SK-N-SH (cell line): Measurements from ENCODE around the gene POLA2. TPM values are rescaled to one million over a fixed set of nuclear protein-coding genes. Genes with fewer than 3 reads are reported as not detected.

Experiments
- CTCF ChIA-PET: fragments of 300-600, 350-600 bp; formaldehyde crosslinking; extraction: SDS; loops from one replicate; lab custom pipeline; 2021; lab: Yijun Ruan, JAX
- POLR2A ChIA-PET: fragments of 350-600 bp; sonication (Branson Sonifier 250); formaldehyde crosslinking; extraction: SDS; loops from one replicate; lab custom pipeline; 2020; ENCODE audit warnings: antibody characterized with exemption, inconsistent platforms; lab: Yijun Ruan, JAX
- DNase-seq: peaks from one replicate; pipeline ENCODE4 v3.0.0; 2012
- H2AFZ ChIP-seq: fragments of 200-600 bp; sonication (generic); 2 replicates; pipeline ENCODE4 v1.8.1; 2016; ENCODE audit warnings: antibody characterized with exemption, mild to moderate bottlenecking, low read depth
- H3F3A ChIP-seq: fragments of 200-600 bp; sonication (generic); replicated peaks from 2 replicates; pipeline ENCODE3; 2016; ENCODE audit warnings: antibody characterized with exemption, mild to moderate bottlenecking; ENCODE audit not compliant: insufficient read depth
- H3K27ac ChIP-seq, 2 experiments: fragments of 200-500 bp in 1 of 2; fragments of 200-600 bp in 1 of 2; sonication (Bioruptor generic) in 1 of 2; sonication (generic), shearing (Covaris generic) in 1 of 2; 2 replicates each; pipeline versions ENCODE4 v1.5.1 to v1.6.1; 2014 to 2016; ENCODE audit warnings: low read depth in 2 of 2, inconsistent platforms in 1 of 2, low read length in 1 of 2, mild to moderate bottlenecking in 1 of 2, mixed read lengths in 1 of 2
- H3K27me3 ChIP-seq: fragments of 200-600 bp; sonication (generic), shearing (Covaris generic); 2 replicates; pipeline ENCODE4 v1.6.1; 2016; ENCODE audit warnings: mixed run types; ENCODE audit not compliant: insufficient read depth
- H3K36me3 ChIP-seq, 2 experiments: fragments of 200-500 bp in 1 of 2; fragments of 200-600 bp in 1 of 2; sonication (Bioruptor generic) in 1 of 2; sonication (generic) in 1 of 2; replicated peaks in 1 of 2; 2 replicates each; pipeline versions ENCODE3 to v1.5.1; 2014 to 2016; ENCODE audit warnings: low read length in 1 of 2, mild to moderate bottlenecking in 1 of 2; ENCODE audit not compliant: insufficient read depth in 2 of 2, control insufficient read depth in 1 of 2
- H3K4me1 ChIP-seq, 2 experiments: fragments of 200-500 bp in 1 of 2; fragments of 200-600 bp in 1 of 2; sonication (Bioruptor generic) in 1 of 2; sonication (generic), shearing (Covaris generic) in 1 of 2; 2 replicates each; pipeline versions ENCODE4 v1.5.1 to v1.6.1; 2014 to 2016; ENCODE audit warnings: low read depth in 1 of 2, low read length in 1 of 2, mixed run types in 1 of 2; ENCODE audit not compliant: insufficient read depth in 2 of 2, control insufficient read depth in 1 of 2
- H3K4me2 ChIP-seq: fragments of 200-600 bp; sonication (generic), shearing (Covaris generic); 2 replicates; pipeline ENCODE4 v1.6.1; 2017; ENCODE audit warnings: mixed run types
- H3K4me3 ChIP-seq, 2 experiments: fragments of 200-500 bp in 1 of 2; fragments of 200-600 bp in 1 of 2; sonication (Bioruptor generic) in 1 of 2; sonication (generic), shearing (Covaris generic) in 1 of 2; 2 replicates each; pipeline versions ENCODE4 v1.5.1 to v1.8.1; 2014 to 2016; ENCODE audit warnings: low read depth in 2 of 2, inconsistent platforms in 1 of 2, low read length in 1 of 2, mild to moderate bottlenecking in 1 of 2, mixed read lengths in 1 of 2, moderate library complexity in 1 of 2
- H3K79me2 ChIP-seq: fragments of 200-600 bp; sonication (generic); 2 replicates; pipeline ENCODE4 v1.8.1; 2017; ENCODE audit warnings: mild to moderate bottlenecking; ENCODE audit not compliant: insufficient read depth
- H3K9ac ChIP-seq: fragments of 200-600 bp; sonication (generic); 2 replicates; pipeline ENCODE4 v1.6.1; 2017; ENCODE audit warnings: mixed run types
- H3K9me2 ChIP-seq: fragments of 200-600 bp; sonication (generic); 2 replicates; pipeline ENCODE4 v1.6.1; 2017; ENCODE audit warnings: mixed run types
- H3K9me3 ChIP-seq: fragments of 200-600 bp; sonication (generic); 2 replicates; pipeline ENCODE4 v1.6.1; 2017; ENCODE audit warnings: mixed run types, mild to moderate bottlenecking, moderate library complexity
- H4K20me1 ChIP-seq: fragments of 200-600 bp; sonication (generic); 2 replicates; pipeline ENCODE4 v1.6.1; 2017; ENCODE audit warnings: mild to moderate bottlenecking, mixed run types; ENCODE audit not compliant: insufficient read depth
- ELF1 ChIP-seq: IDR thresholded peaks from 2 replicates; pipeline ENCODE4 v1.4.0; 2012
- JUND ChIP-seq: IDR thresholded peaks from 2 replicates; pipeline ENCODE4 v1.4.0; 2012
- MEF2A ChIP-seq: IDR thresholded peaks from 2 replicates; pipeline ENCODE4 v1.4.0; 2012; ENCODE audit warnings: low read depth, borderline replicate concordance
- POLR2AphosphoS5 ChIP-seq: IDR thresholded peaks from 2 replicates; pipeline ENCODE4 v1.6.1; 2012; ENCODE audit warnings: low read depth, low read length
- RAD21 ChIP-seq: IDR thresholded peaks from 2 replicates; pipeline ENCODE4 v1.6.1; 2012; ENCODE audit warnings: mild to moderate bottlenecking, low read length
- RFX5 ChIP-seq: IDR thresholded peaks from 2 replicates; pipeline ENCODE4 v1.6.1; 2012; ENCODE audit warnings: mild to moderate bottlenecking, improper control_type of control experiment, low read length
- RXRA ChIP-seq: IDR thresholded peaks from 2 replicates; pipeline ENCODE4 v1.4.0; 2012; ENCODE audit warnings: low read depth, mild to moderate bottlenecking, borderline replicate concordance
- SIN3A ChIP-seq: IDR thresholded peaks from 2 replicates; pipeline ENCODE4 v1.6.1; 2012; ENCODE audit warnings: low read depth, mild to moderate bottlenecking, low read length, moderate library complexity, borderline replicate concordance
- SMC3 ChIP-seq: IDR thresholded peaks from 2 replicates; pipeline ENCODE4 v1.6.1; 2012; ENCODE audit warnings: low read depth, low read length, improper control_type of control experiment
- TAF1 ChIP-seq: IDR thresholded peaks from 2 replicates; pipeline ENCODE4 v1.6.1; 2012; ENCODE audit warnings: low read depth, mild to moderate bottlenecking, low read length, moderate library complexity, borderline replicate concordance
- YY1 ChIP-seq: IDR thresholded peaks from 2 replicates; pipeline ENCODE4 v1.4.0; 2012; ENCODE audit warnings: low read depth, mild to moderate bottlenecking
- WGBS: methylation state at CpG from one replicate; pipeline ENCODE4 v1.1.6; 2017; ENCODE audit warnings: low lambda C conversion rate; 5-methylcytosine and 5-hydroxymethylcytosine counted together
- polyA plus RNA-seq, 3 experiments: library from polyadenylated mRNA; depleted of rRNA; stranded (reverse); fragments of >200 nt; gene quantifications; 2 replicates each; pipeline ENCODE4 v1.2.3, GENCODE V29; 2012
- TF ChIP-seq, protein P1 (sequence below): fragments of 200-600 bp; sonication (generic); IDR thresholded peaks from 2 replicates; pipeline ENCODE4 v1.6.1; 2017; ENCODE audit warnings: antibody characterized with exemption, mild to moderate bottlenecking, moderate library complexity
- TF ChIP-seq, protein P2 (sequence below): IDR thresholded peaks from 2 replicates; pipeline ENCODE4 v1.6.1; 2012; ENCODE audit warnings: mild to moderate bottlenecking, low read depth, low read length, moderate library complexity
- TF ChIP-seq, protein P3 (sequence below): IDR thresholded peaks from 2 replicates; pipeline ENCODE4; 2012

POLA2 gene
- polyA plus RNA-seq, 1 of the 3 experiments (the other 2 are of a cell fraction) = 18.4 TPM

DNA sequence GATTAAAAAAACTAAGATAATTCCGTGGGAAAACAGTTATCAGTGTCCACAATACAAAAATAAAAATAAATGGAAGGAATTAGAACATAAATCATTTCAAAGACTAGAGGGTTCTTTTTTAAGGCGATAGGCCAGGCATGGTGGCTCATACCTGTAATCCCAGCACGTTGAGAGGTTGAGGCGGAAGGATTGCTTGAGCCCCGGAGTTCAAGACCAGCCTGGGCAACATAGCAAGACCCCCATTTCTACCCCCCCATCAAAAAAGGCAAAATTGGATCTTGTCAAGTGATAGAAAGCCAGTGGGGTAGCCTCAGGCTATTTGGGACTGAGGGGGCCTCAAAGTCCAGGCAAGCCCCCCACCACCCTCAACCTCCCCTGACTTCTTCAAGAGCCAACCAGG, 20.6 kb upstream of the POLA2 start:
- no peak for DNase-seq
- Histone ChIP-seq H3K9me2 (no peaks in the 10 kb centered on the region), H3K4me3 (no peak overlapping the region), H3K4me1 (no peaks in the 10 kb centered on the region)
- CTCF ChIA-PET = interaction anchor here (0.9 kb wide), 1 partner anchor 75 kb away, joined by 3 read pairs; no protein-coding TSS in a partner anchor
- TF ChIP-seq, protein P1, sequence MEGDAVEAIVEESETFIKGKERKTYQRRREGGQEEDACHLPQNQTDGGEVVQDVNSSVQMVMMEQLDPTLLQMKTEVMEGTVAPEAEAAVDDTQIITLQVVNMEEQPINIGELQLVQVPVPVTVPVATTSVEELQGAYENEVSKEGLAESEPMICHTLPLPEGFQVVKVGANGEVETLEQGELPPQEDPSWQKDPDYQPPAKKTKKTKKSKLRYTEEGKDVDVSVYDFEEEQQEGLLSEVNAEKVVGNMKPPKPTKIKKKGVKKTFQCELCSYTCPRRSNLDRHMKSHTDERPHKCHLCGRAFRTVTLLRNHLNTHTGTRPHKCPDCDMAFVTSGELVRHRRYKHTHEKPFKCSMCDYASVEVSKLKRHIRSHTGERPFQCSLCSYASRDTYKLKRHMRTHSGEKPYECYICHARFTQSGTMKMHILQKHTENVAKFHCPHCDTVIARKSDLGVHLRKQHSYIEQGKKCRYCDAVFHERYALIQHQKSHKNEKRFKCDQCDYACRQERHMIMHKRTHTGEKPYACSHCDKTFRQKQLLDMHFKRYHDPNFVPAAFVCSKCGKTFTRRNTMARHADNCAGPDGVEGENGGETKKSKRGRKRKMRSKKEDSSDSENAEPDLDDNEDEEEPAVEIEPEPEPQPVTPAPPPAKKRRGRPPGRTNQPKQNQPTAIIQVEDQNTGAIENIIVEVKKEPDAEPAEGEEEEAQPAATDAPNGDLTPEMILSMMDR = no peak
- TF ChIP-seq TAF1 (no peak), SMC3 (no peak), MEF2A (no peak), RXRA (no peak)
- TF ChIP-seq, all 33 proteins: peak for 0
- Histone ChIP-seq H4K20me1 (no peaks in the 10 kb centered on the region), H3K27me3 (no peaks in the 10 kb centered on the region), H3K9ac (no peak overlapping the region), H3K79me2 (no peaks in the 10 kb centered on the region), H3K4me2 (no peak overlapping the region), H2AFZ (no peak overlapping the region), H3K36me3 (no peaks in the 10 kb centered on the region), H3K9me3 (no peaks in the 10 kb centered on the region), H3K27ac (no peak overlapping the region), H3F3A (no peaks in the 10 kb centered on the region)
- POLR2A ChIA-PET = no interaction called here
- WGBS = 63% methylated on average over 5 of the region's 5 CpGs

DNA sequence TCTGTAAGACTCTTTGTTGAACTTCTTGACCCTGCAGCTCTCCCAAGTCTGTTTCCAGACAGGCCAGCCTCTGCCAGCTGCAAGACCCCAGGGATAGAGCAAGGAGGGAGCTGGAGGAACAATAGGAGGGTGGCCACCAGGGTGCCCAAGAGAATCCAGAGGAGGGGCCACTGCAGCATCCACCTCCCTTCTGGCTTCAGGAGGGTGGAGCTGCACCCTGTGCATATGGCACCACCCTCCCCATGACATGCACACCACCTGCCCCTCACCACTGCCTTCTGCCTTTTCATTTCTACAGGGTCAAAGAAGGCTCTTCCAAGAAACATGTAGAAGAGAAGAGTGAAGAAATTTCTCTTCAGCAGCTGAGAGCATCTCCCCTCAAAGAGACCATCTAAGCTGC, 20.1 kb upstream of the POLA2 start:
- H3F3A ChIP-seq = no peaks in the 10 kb centered on the region
- no peaks in the 10 kb centered on the region for H4K20me1 ChIP-seq
- H3K4me3 ChIP-seq = no peak overlapping the region
- no peak overlapping the region for H3K9ac ChIP-seq
- H3K79me2 ChIP-seq = no peaks in the 10 kb centered on the region
- no peak for TF ChIP-seq POLR2AphosphoS5
- H3K9me2 ChIP-seq = no peaks in the 10 kb centered on the region
- no peak overlapping the region for H3K27ac ChIP-seq
- H3K4me2 ChIP-seq = no peak overlapping the region
- ChIA-PET POLR2A (interaction anchor here (0.6 kb wide), 1 partner anchor 108 kb away, joined by 4 read pairs; no protein-coding TSS in a partner anchor), CTCF (interaction anchor here (0.6 to 4.1 kb wide), 3 partner anchors 12 to 74 kb away, joined by 3 to 21 read pairs (median 4); no protein-coding TSS in a partner anchor)
- H2AFZ ChIP-seq = no peak overlapping the region
- no peaks in the 10 kb centered on the region for H3K36me3 ChIP-seq
- DNase-seq = no peak
- no peaks in the 10 kb centered on the region for H3K4me1 ChIP-seq
- no peaks in the 10 kb centered on the region for H3K27me3 ChIP-seq
- no peaks in the 10 kb centered on the region for H3K9me3 ChIP-seq

DNA sequence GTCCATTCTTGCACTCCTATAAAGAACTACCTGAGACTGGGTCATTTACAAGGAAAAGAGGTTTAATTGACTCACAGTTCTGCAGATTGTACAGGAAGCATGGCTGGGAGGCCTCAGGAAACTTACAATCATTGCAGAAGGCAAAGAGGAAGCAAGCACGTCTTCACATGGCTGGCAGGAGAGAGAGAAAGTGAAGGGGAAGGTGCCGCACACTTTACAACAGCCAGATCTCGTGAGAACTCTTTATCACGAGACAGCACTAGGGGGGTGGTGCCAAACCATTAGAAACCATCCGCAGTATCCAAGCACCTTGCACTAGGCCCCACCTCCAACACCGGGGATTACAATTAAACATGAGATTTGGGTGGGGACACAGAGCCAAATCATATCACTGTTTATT, 19.4 kb upstream of the POLA2 start:
- ChIA-PET CTCF (interaction anchor here (0.6 to 4.1 kb wide), 3 partner anchors 12 to 74 kb away, joined by 4 to 21 read pairs (median 4); no protein-coding TSS in a partner anchor), POLR2A (no interaction called here)
- no peaks in the 10 kb centered on the region for H3F3A ChIP-seq
- H3K9me2 ChIP-seq = no peaks in the 10 kb centered on the region
- H3K27me3 ChIP-seq = no peaks in the 10 kb centered on the region
- no peak overlapping the region for H3K9ac ChIP-seq
- no peak overlapping the region for H3K4me2 ChIP-seq
- no peaks in the 10 kb centered on the region for H3K9me3 ChIP-seq
- no peaks in the 10 kb centered on the region for H3K36me3 ChIP-seq
- no peak overlapping the region for H2AFZ ChIP-seq
- no peak overlapping the region for H3K4me3 ChIP-seq
- no peaks in the 10 kb centered on the region for H3K79me2 ChIP-seq
- 64% methylated on average over 6 of the region's 6 CpGs for whole genome bisulfite sequencing
- no peak overlapping the region for H3K27ac ChIP-seq
- no peaks in the 10 kb centered on the region for H4K20me1 ChIP-seq
- no peak for DNase-seq
- H3K4me1 ChIP-seq = no peaks in the 10 kb centered on the region
- TF ChIP-seq, protein P1 = no peak
- TF ChIP-seq SIN3A = no peak
- no peak for TF ChIP-seq RXRA
- TF ChIP-seq POLR2AphosphoS5 = no peak
- no peak for TF ChIP-seq RAD21
- TF ChIP-seq, protein P2, sequence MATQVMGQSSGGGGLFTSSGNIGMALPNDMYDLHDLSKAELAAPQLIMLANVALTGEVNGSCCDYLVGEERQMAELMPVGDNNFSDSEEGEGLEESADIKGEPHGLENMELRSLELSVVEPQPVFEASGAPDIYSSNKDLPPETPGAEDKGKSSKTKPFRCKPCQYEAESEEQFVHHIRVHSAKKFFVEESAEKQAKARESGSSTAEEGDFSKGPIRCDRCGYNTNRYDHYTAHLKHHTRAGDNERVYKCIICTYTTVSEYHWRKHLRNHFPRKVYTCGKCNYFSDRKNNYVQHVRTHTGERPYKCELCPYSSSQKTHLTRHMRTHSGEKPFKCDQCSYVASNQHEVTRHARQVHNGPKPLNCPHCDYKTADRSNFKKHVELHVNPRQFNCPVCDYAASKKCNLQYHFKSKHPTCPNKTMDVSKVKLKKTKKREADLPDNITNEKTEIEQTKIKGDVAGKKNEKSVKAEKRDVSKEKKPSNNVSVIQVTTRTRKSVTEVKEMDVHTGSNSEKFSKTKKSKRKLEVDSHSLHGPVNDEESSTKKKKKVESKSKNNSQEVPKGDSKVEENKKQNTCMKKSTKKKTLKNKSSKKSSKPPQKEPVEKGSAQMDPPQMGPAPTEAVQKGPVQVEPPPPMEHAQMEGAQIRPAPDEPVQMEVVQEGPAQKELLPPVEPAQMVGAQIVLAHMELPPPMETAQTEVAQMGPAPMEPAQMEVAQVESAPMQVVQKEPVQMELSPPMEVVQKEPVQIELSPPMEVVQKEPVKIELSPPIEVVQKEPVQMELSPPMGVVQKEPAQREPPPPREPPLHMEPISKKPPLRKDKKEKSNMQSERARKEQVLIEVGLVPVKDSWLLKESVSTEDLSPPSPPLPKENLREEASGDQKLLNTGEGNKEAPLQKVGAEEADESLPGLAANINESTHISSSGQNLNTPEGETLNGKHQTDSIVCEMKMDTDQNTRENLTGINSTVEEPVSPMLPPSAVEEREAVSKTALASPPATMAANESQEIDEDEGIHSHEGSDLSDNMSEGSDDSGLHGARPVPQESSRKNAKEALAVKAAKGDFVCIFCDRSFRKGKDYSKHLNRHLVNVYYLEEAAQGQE = no peak
- no peak for TF ChIP-seq JUND
- TF ChIP-seq RFX5 = no peak
- TF ChIP-seq, protein P3, sequence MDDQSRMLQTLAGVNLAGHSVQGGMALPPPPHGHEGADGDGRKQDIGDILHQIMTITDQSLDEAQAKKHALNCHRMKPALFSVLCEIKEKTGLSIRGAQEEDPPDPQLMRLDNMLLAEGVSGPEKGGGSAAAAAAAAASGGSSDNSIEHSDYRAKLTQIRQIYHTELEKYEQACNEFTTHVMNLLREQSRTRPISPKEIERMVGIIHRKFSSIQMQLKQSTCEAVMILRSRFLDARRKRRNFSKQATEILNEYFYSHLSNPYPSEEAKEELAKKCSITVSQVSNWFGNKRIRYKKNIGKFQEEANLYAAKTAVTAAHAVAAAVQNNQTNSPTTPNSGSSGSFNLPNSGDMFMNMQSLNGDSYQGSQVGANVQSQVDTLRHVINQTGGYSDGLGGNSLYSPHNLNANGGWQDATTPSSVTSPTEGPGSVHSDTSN = no peak
- TF ChIP-seq YY1 = no peak
- TF ChIP-seq ELF1 = no peak
